K562 (cell line): Measurements from ENCODE around the gene CTSW. TPM values are rescaled to one million over a fixed set of nuclear protein-coding genes. Genes with fewer than 3 reads are reported as not detected.

Experiments
- ATAC-seq: fragments of 200-7000 bp; cut with Tn5 transposase; 3 replicates; pipeline ENCODE4 v1.9.1; 2020; ENCODE audit warnings: moderate library complexity
- BruUV-seq: library from RNA; stranded (reverse); fragments of 400-500 nt; replicated peaks from 2 replicates; lab custom pipeline; 2021; lab: Mats Ljungman, UMichigan
- CTCF ChIA-PET: fragments of 300-600 bp; formaldehyde crosslinking; extraction: SDS; loops from one replicate; lab custom pipeline; 2021; ENCODE audit warnings: low intra/inter-chr PET ratio; lab: Yijun Ruan, JAX
- POLR2A ChIA-PET: fragments of 300-600, 350-650 bp; sonication (Branson Sonifier 250); formaldehyde crosslinking; extraction: SDS; loops from one replicate; lab custom pipeline; 2021; ENCODE audit warnings: antibody characterized with exemption, inconsistent platforms; lab: Yijun Ruan, JAX
- DNase-seq, 4 experiments: peaks; one replicate each; pipeline versions ENCODE4 v3.0.0 to v3.0.0-alpha.2; 2011 to 2018; ENCODE audit warnings: low spot score in 3 of 4, mixed read lengths in 3 of 4; ENCODE audit errors: extremely low read depth in 1 of 4
- FAIRE-seq: peaks from 2 replicates; lab custom pipeline; 2011; peaks lifted over from hg19 to GRCh38; lab: Jason Lieb, UNC
- H2AFZ ChIP-seq: 2 replicates; pipeline ENCODE4 v1.6.0; 2011; ENCODE audit warnings: low read depth, low read length, control low read depth, inconsistent platforms
- H3K27ac ChIP-seq: fragments of 200-600 bp; 3 replicates; pipeline ENCODE4 v1.8.0; 2011; ENCODE audit warnings: low read depth, mild to moderate bottlenecking, control low read depth, inconsistent platforms, low read length, moderate library complexity, mixed read lengths; ENCODE audit errors: extremely low read depth
- H3K27me3 ChIP-seq, 2 experiments: fragments of 300-600 bp in 1 of 2; 2 replicates in 1 of 2; 3 replicates in 1 of 2; pipeline versions ENCODE4 v1.6.0 to v1.8.0; 2011; ENCODE audit warnings: inconsistent platforms in 2 of 2, low read length in 2 of 2, mild to moderate bottlenecking in 1 of 2, mixed read lengths in 1 of 2, moderate library complexity in 1 of 2; ENCODE audit not compliant: control insufficient read depth in 2 of 2, insufficient read depth in 2 of 2
- H3K36me3 ChIP-seq: fragments of 300-600 bp; 3 replicates; pipeline ENCODE4 v1.8.0; 2011; ENCODE audit warnings: mild to moderate bottlenecking, low read length, inconsistent platforms; ENCODE audit not compliant: control insufficient read depth, insufficient read depth
- H3K4me1 ChIP-seq, 2 experiments: fragments of 200-600 bp in 1 of 2; replicated peaks in 1 of 2; 2 replicates in 1 of 2; 3 replicates in 1 of 2; pipeline versions ENCODE4 v1.5.1 to v1.8.0; 2011; ENCODE audit warnings: inconsistent platforms in 2 of 2, low read length in 2 of 2, mild to moderate bottlenecking in 1 of 2, mixed read lengths in 1 of 2, moderate library complexity in 1 of 2; ENCODE audit not compliant: control insufficient read depth in 2 of 2, insufficient read depth in 2 of 2
- H3K4me2 ChIP-seq: 2 replicates; pipeline ENCODE4 v1.6.1; 2011; ENCODE audit warnings: low read length, control low read depth, inconsistent platforms, mixed read lengths; ENCODE audit not compliant: insufficient read depth
- H3K4me3 ChIP-seq: fragments of 200-600 bp; sonication (generic), shearing (Covaris generic); 2 replicates; pipeline ENCODE4 v1.5.1; 2016; ENCODE audit warnings: control low read depth, inconsistent platforms
- H3K79me2 ChIP-seq: fragments of 200-600 bp; 3 replicates; pipeline ENCODE4 v1.8.0; 2011; ENCODE audit warnings: low read length, inconsistent platforms; ENCODE audit not compliant: control insufficient read depth, insufficient read depth
- H3K9ac ChIP-seq, 2 experiments: 2 replicates each; pipeline versions ENCODE4 v1.6.0 to v1.6.1; 2011; ENCODE audit warnings: low read depth in 2 of 2, low read length in 2 of 2, control low read depth in 1 of 2, inconsistent platforms in 1 of 2, mild to moderate bottlenecking in 1 of 2, mixed read lengths in 1 of 2; ENCODE audit not compliant: insufficient read depth in 1 of 2
- H3K9me1 ChIP-seq: one replicate; pipeline ENCODE4 v1.6.0; 2011; ENCODE audit warnings: inconsistent platforms, mild to moderate bottlenecking, low read length, moderate library complexity; ENCODE audit not compliant: control insufficient read depth, insufficient read depth
- H3K9me3 ChIP-seq: replicated peaks from 2 replicates; pipeline ENCODE4 v1.5.1; 2011; ENCODE audit warnings: low read depth, low read length, inconsistent platforms; ENCODE audit not compliant: control insufficient read depth, insufficient read depth
- H4K20me1 ChIP-seq: replicated peaks from 2 replicates; pipeline ENCODE4 v1.6.1; 2011; ENCODE audit warnings: low read length, inconsistent platforms, mixed read lengths; ENCODE audit not compliant: control insufficient read depth, insufficient read depth
- ATF2 ChIP-seq: sonication (generic); formaldehyde crosslinking; IDR thresholded peaks from 2 replicates; pipeline ENCODE4 v1.8.1; 2022; ENCODE audit warnings: missing genetic modification reagents
- GATAD2B ChIP-seq: fragments of 450-650 bp; IDR thresholded peaks from 2 replicates; pipeline ENCODE4 v1.6.1; 2017; ENCODE audit warnings: mild to moderate bottlenecking, borderline replicate concordance
- NR2C1 ChIP-seq, 2 experiments: fragments of 450-650 bp; IDR thresholded peaks; 2 replicates each; pipeline ENCODE4 v1.6.1; 2017; ENCODE audit warnings: mild to moderate bottlenecking in 2 of 2, antibody characterized with exemption in 1 of 2, inconsistent platforms in 1 of 2, missing compliant biosample characterization in 1 of 2, missing genetic modification characterization in 1 of 2
- PYGO2 ChIP-seq: fragments of 450-650 bp; IDR thresholded peaks from 2 replicates; pipeline ENCODE4 v1.6.1; 2016; ENCODE audit warnings: mild to moderate bottlenecking, missing genetic modification characterization, moderate library complexity, missing compliant biosample characterization
- SAFB ChIP-seq: fragments of 200-400 bp; formaldehyde crosslinking; IDR thresholded peaks from 2 replicates; pipeline ENCODE4 v1.6.1; 2017; ENCODE audit warnings: low read depth, low read length, borderline replicate concordance
- SAFB2 ChIP-seq: fragments of 200-400 bp; formaldehyde crosslinking; IDR thresholded peaks from 2 replicates; pipeline ENCODE4 v1.6.1; 2018; ENCODE audit warnings: borderline replicate concordance, low read length, low read depth, moderate library complexity; ENCODE audit not compliant: severe bottlenecking
- ZMIZ1 ChIP-seq, 2 experiments: fragments of 150-350 bp in 1 of 2; IDR thresholded peaks; 2 replicates each; pipeline ENCODE4 v1.6.1; 2012 to 2016; ENCODE audit warnings: low read depth in 2 of 2, low read length in 2 of 2, mild to moderate bottlenecking in 1 of 2, moderate library complexity in 1 of 2
- ZNF398 ChIP-seq: fragments of 250-450 bp; sonication (Bioruptor Pico); IDR thresholded peaks from 2 replicates; pipeline ENCODE4 v1.8.0; 2021; ENCODE audit warnings: moderate library complexity, mild to moderate bottlenecking, inconsistent platforms
- ZNF583 ChIP-seq: fragments of 250-450 bp; sonication (Bioruptor Pico); IDR thresholded peaks from 2 replicates; pipeline ENCODE4 v1.4.0; 2020
- WGBS: fragments of 100-300 bp; shearing (Covaris generic); methylation state at CpG from one replicate; pipeline ENCODE4 v1.1.6; 2016; ENCODE audit warnings: low coverage, mixed read lengths; ENCODE audit not compliant: insufficient coverage; ENCODE audit errors: missing lambda C conversion rate; 5-methylcytosine and 5-hydroxymethylcytosine counted together
- in situ Hi-C: fragments of 300-500 bp; cut with MboI; formaldehyde crosslinking; loops from 4 replicates; pipeline ENCODE4 v1.15.0; 2018; ENCODE audit warnings: inconsistent platforms, mixed read lengths
- intact Hi-C: fragments of 100-400 bp; cut with micrococcal nuclease; formaldehyde crosslinking; loops from 2 replicates; pipeline ENCODE4 v1.14.2; 2022
- polyA plus RNA-seq, 8 experiments: library from polyadenylated mRNA; depleted of rRNA in 4 of 8; stranded (reverse) in 5 of 8; unstranded in 3 of 8; fragments of >200 nt; fragmentation: Nextera tagmentation in 2 of 8; fragmentation: Illumina TruSeq in 1 of 8; extraction: Ambion mirVana in 2 of 8; extraction: Trizol in 1 of 8; gene quantifications; 2 replicates each; pipeline versions ENCODE4 v1.2.1 to v1.2.3, GENCODE V29; 2011 to 2014; ENCODE audit warnings: inconsistent platforms in 1 of 8, missing spikeins in 1 of 8
- total RNA-seq, 7 experiments: library from RNA; depleted of rRNA in 6 of 7; stranded (reverse); fragments of >200 nt in 6 of 7; fragmentation: Illumina TruSeq in 2 of 7; extraction: Trizol in 2 of 7; gene quantifications; 2 replicates each; pipeline versions ENCODE4 v1.2.1 to v1.2.3, GENCODE V29; 2011 to 2021; ENCODE audit warnings: low replicate concordance in 1 of 7

CTSW gene
- total and polyA plus RNA-seq, 9 of the 15 experiments (the other 6 are each of a cell fraction or from before 2014, with no cell fraction given), result 0.04 TPM; not detected in 8

GRCh38 chr11:65849771-65850216 is 29.8 kb upstream of the CTSW start (continued):
- no peak for TF ChIP-seq SAFB
- TF ChIP-seq SAFB2, result no peak
- no peak for TF ChIP-seq PYGO2
- no peak for TF ChIP-seq GATAD2B
- no peak for TF ChIP-seq ZNF583 (CRISPR knock-in tag)
- TF ChIP-seq ATF2, result no peak

GRCh38 chr11:65850217-65851082 is 29.2 kb upstream of the CTSW start:
- CTCF ChIA-PET, result no interaction called here
- Histone ChIP-seq H3K9ac (peak overlapping the region in 1 of 2 experiments; percentile 62; a peak in 1 of 4 replicates), H3K27ac (no peak overlapping the region), H4K20me1 (peaks cover 2% of the 10 kb centered on the region; the same call in 1 of the 2 replicates), H3K36me3 (peaks cover 42% of the 10 kb centered on the region), H3K4me3 (no peak overlapping the region), H3K4me1 (peaks cover 0 to 27% of the 10 kb centered on the region in 2 experiments; a peak in 3 of 5 replicates), H3K27me3 (no peaks in the 10 kb centered on the region), H3K9me1 (peaks cover 1% of the 10 kb centered on the region), H3K9me3 (peaks cover 7% of the 10 kb centered on the region; the same call in 1 of the 2 replicates), H3K4me2 (no peak overlapping the region), H3K79me2 (peaks cover 20% of the 10 kb centered on the region), H2AFZ (no peak overlapping the region)
- intact Hi-C loops (no loop called here), in situ Hi-C loops (no loop called here)
- peak in 1 of 4 experiments; percentile 12 for DNase-seq
- no TSS peak for BruUV-seq
- FAIRE-seq, result no peak
- WGBS, result 67% methylated on average over 18 of the region's 20 CpGs
- POLR2A ChIA-PET, result interaction anchor here (0.5 to 5.9 kb wide), 21 partner anchors 9 to 1469 kb away, joined by 3 to 67 read pairs (median 5); partner anchors contain the start of genes CCDC85B, CFL1, EHBP1L1 and FIBP
- no peak for ATAC-seq
- no peak for TF ChIP-seq ZMIZ1 (IDR thresholded peaks at IDR 0.05; ENCODE audit: low read depth in 2 of 2, low read length in 2 of 2)
- TF ChIP-seq ZNF398 (CRISPR knock-in tag), result no peak
- peak; percentile 60 for TF ChIP-seq NR2C1 (IDR thresholded peaks at IDR 0.05)
- peak; percentile 69 for TF ChIP-seq NR2C1 (tag; IDR thresholded peaks at IDR 0.05)
